ENCODE results near the gene COL3A1.

GRCh38 chr2:188984065-188984491, 9.9 kb downstream of the COL3A1 start:
- TF ChIP-seq POLR2A (IDR thresholded peaks at IDR 0.05; ENCODE audit: low read length) (no peak), GATA1 (IDR thresholded peaks at IDR 0.05; ENCODE audit: low read depth, low read length) (no peak)
